ENCODE measurements around the gene MYH11. TPM values are rescaled to one million over a fixed set of nuclear protein-coding genes. Genes with fewer than 3 reads are reported as not detected.

The MYH11 gene
- total and polyA plus RNA-seq, 2 donors (not counting 1 experiment from before 2014, with no cell fraction given): 1.3 to 14.5 TPM

DNA sequence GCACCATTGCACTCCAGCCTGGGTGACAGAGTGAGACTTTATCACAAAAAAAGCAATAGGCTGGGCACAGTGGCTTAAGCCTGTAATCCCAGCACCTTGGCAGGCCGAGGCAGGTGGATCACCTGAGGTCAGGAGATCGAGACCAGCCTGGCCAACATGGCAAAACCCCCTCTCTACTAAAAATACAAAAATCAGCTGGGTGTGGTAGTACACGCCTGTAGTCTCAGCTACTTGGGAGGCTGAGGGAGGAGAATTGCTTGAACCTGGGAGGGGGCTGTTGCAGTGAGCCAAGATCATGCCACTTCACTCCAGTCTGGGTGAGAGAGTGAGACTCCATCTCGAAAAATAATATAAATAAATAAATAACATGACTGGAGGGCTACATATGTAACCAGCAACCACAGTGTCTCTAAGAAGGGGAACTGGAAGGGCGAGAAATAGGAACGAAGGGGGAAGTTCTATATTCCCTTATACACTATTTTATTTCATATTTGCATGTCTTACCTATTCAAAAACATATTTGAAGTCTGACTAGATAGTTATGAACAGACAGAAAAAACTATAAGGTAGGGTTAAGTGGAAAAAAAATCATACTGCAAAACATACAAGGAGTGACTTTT lies 25.9 kb downstream of the MYH11 start:
- TF ChIP-seq, protein P1, sequence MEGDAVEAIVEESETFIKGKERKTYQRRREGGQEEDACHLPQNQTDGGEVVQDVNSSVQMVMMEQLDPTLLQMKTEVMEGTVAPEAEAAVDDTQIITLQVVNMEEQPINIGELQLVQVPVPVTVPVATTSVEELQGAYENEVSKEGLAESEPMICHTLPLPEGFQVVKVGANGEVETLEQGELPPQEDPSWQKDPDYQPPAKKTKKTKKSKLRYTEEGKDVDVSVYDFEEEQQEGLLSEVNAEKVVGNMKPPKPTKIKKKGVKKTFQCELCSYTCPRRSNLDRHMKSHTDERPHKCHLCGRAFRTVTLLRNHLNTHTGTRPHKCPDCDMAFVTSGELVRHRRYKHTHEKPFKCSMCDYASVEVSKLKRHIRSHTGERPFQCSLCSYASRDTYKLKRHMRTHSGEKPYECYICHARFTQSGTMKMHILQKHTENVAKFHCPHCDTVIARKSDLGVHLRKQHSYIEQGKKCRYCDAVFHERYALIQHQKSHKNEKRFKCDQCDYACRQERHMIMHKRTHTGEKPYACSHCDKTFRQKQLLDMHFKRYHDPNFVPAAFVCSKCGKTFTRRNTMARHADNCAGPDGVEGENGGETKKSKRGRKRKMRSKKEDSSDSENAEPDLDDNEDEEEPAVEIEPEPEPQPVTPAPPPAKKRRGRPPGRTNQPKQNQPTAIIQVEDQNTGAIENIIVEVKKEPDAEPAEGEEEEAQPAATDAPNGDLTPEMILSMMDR (conservative IDR thresholded peaks at IDR 0.05 in 1 of 2, IDR thresholded peaks at IDR 0.05 in 1 of 2; ENCODE audit: low read depth in 1 of 2, low read length in 2 of 2): no peak
- TF ChIP-seq EZH2 (IDR thresholded peaks at IDR 0.05; ENCODE audit: low read length, missing control alignments): no peak

DNA sequence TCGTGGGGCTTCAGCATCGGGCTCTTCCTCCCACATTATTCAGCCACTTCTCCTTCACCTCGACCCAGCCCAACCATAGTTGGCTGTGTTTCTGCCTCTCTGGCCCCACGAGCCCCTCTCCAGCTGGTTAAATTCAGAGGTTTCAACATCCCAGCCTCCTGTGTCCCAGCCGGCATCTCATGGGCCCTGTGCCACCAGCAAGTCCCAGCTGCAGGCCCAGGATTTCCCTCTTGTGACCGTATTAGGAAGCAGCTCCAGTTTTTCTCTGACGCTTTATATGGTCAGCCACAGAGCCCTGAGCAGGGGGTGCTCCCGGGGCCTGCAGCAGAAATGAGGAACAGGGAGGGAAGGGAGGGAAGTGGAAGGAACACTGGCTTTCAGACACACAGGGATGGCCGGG lies 27.4 kb downstream of the MYH11 start:
- peak; percentile 45 to 89 for DNase-seq (ENCODE audit: low read depth in 2 of 2)
- no peaks in the 10 kb centered on the region for H4K20me1 ChIP-seq (ENCODE audit: control insufficient read depth, extremely low read depth, insufficient read depth, low read length)

More for the DNA sequence above, 25.9 kb downstream of the MYH11 start:
- Histone ChIP-seq H3K9ac (ENCODE audit: insufficient read depth, low read length) (no peak overlapping the region), H3K79me2 (ENCODE audit: control insufficient read depth, insufficient read depth, low read length) (no peaks in the 10 kb centered on the region), H3K9me3 (ENCODE audit: control insufficient read depth, insufficient read depth, low read depth, low read length) (no peaks in the 10 kb centered on the region), H3K27ac (ENCODE audit: insufficient read depth, low read length) (no peak overlapping the region), H4K20me1 (ENCODE audit: control insufficient read depth, extremely low read depth, insufficient read depth, low read length) (no peaks in the 10 kb centered on the region), H3K4me2 (ENCODE audit: extremely low read depth, insufficient read depth, low read length) (no peak overlapping the region), H3K4me3 (replicated peaks in 1 of 4; ENCODE audit: control extremely low read depth in 1 of 4, insufficient read depth in 1 of 4, low read depth in 3 of 4, low read length in 4 of 4) (no peak overlapping the region), H3K36me3 (ENCODE audit: control insufficient read depth, insufficient read depth, low read length) (no peaks in the 10 kb centered on the region), H2AFZ (ENCODE audit: low read length) (no peak overlapping the region), H3K4me1 (ENCODE audit: control insufficient read depth, extremely low read depth, insufficient read depth, low read length) (peaks cover 4% of the 10 kb centered on the region), H3K27me3 (ENCODE audit: control insufficient read depth, insufficient read depth, low read length) (no peaks in the 10 kb centered on the region)
- no peak for DNase-seq (ENCODE audit: low read depth in 2 of 2)

GRCh38 chr16:15827709-15828343 lies 29.0 kb downstream of the MYH11 start:
- Histone ChIP-seq H3K9ac (ENCODE audit: insufficient read depth, low read length) (no peak overlapping the region), H3K4me3 (replicated peaks in 1 of 4; ENCODE audit: control extremely low read depth in 1 of 4, insufficient read depth in 1 of 4, low read depth in 3 of 4, low read length in 4 of 4) (no peak overlapping the region), H3K27me3 (ENCODE audit: control insufficient read depth, insufficient read depth, low read length) (peaks cover 14% of the 10 kb centered on the region), H3K4me1 (ENCODE audit: control insufficient read depth, extremely low read depth, insufficient read depth, low read length) (peaks cover 4% of the 10 kb centered on the region), H3K27ac (ENCODE audit: insufficient read depth, low read length) (no peak overlapping the region), H3K79me2 (ENCODE audit: control insufficient read depth, insufficient read depth, low read length) (no peaks in the 10 kb centered on the region), H2AFZ (ENCODE audit: low read length) (no peak overlapping the region), H3K36me3 (ENCODE audit: control insufficient read depth, insufficient read depth, low read length) (no peaks in the 10 kb centered on the region), H3K9me3 (ENCODE audit: control insufficient read depth, insufficient read depth, low read depth, low read length) (no peaks in the 10 kb centered on the region), H4K20me1 (ENCODE audit: control insufficient read depth, extremely low read depth, insufficient read depth, low read length) (no peaks in the 10 kb centered on the region), H3K4me2 (ENCODE audit: extremely low read depth, insufficient read depth, low read length) (no peak overlapping the region)
- TF ChIP-seq EZH2 (IDR thresholded peaks at IDR 0.05; ENCODE audit: low read length, missing control alignments): no peak
- TF ChIP-seq, protein P1 (conservative IDR thresholded peaks at IDR 0.05 in 1 of 2, IDR thresholded peaks at IDR 0.05 in 1 of 2; ENCODE audit: low read depth in 1 of 2, low read length in 2 of 2): no peak
- DNase-seq (ENCODE audit: low read depth in 2 of 2): no peak

More for the DNA sequence above, 27.4 kb downstream of the MYH11 start:
- no peak for TF ChIP-seq EZH2 (IDR thresholded peaks at IDR 0.05; ENCODE audit: low read length, missing control alignments)
- TF ChIP-seq, protein P1 (conservative IDR thresholded peaks at IDR 0.05 in 1 of 2, IDR thresholded peaks at IDR 0.05 in 1 of 2; ENCODE audit: low read depth in 1 of 2, low read length in 2 of 2): no peak
- Histone ChIP-seq H3K27ac (ENCODE audit: insufficient read depth, low read length) (no peak overlapping the region), H3K4me2 (ENCODE audit: extremely low read depth, insufficient read depth, low read length) (no peak overlapping the region), H3K4me1 (ENCODE audit: control insufficient read depth, extremely low read depth, insufficient read depth, low read length) (peaks cover 4% of the 10 kb centered on the region), H3K27me3 (ENCODE audit: control insufficient read depth, insufficient read depth, low read length) (peaks cover 6% of the 10 kb centered on the region), H3K79me2 (ENCODE audit: control insufficient read depth, insufficient read depth, low read length) (no peaks in the 10 kb centered on the region), H3K4me3 (replicated peaks in 1 of 4; ENCODE audit: control extremely low read depth in 1 of 4, insufficient read depth in 1 of 4, low read depth in 3 of 4, low read length in 4 of 4) (no peak overlapping the region), H2AFZ (ENCODE audit: low read length) (peak overlapping the region; percentile 44), H3K9ac (ENCODE audit: insufficient read depth, low read length) (no peak overlapping the region), H3K9me3 (ENCODE audit: control insufficient read depth, insufficient read depth, low read depth, low read length) (no peaks in the 10 kb centered on the region), H3K36me3 (ENCODE audit: control insufficient read depth, insufficient read depth, low read length) (no peaks in the 10 kb centered on the region)

Measured in fibroblast of lung (primary cell).